SH-SY5Y (cell line): ENCODE data around the gene NAV2.

ENCODE experiments used
- GATA2 ChIP-seq: IDR thresholded peaks from 2 replicates; pipeline ENCODE4 v1.6.1; 2011; ENCODE audit warnings: mild to moderate bottlenecking, low read depth, low read length
- GATA3 ChIP-seq: IDR thresholded peaks from 2 replicates; pipeline ENCODE4 v1.6.1; 2011; ENCODE audit warnings: low read depth, mild to moderate bottlenecking, low read length, moderate library complexity

GRCh38 chr11:19946681-19947080 is 234.0 kb downstream of the NAV2 start:
- TF ChIP-seq GATA2: no peak
- TF ChIP-seq GATA3: no peak
